Measurements from ENCODE around the gene MEST.

The MEST gene

GRCh38 chr7:130471974-130472373 is 19.9 kb upstream of the MEST start:
- no peaks in the 10 kb centered on the region for H3K9me3 ChIP-seq
- H3K4me1 ChIP-seq: no peaks in the 10 kb centered on the region
- no peak overlapping the region for H3K4me3 ChIP-seq (ENCODE audit: low read depth, low read length)
- no peaks in the 10 kb centered on the region; the same call in 1 of the 2 replicates for H3K27me3 ChIP-seq
- no peak for TF ChIP-seq CTCF (IDR thresholded peaks at IDR 0.05; ENCODE audit: low read depth, low read length)
- H3K36me3 ChIP-seq: no peaks in the 10 kb centered on the region
- DNase-seq: no peak

- Histone ChIP-seq H3K27me3 (no peaks in the 10 kb centered on the region; the same call in 1 of the 2 replicates), H3K4me1 (no peaks in the 10 kb centered on the region), H3K4me3 (ENCODE audit: low read depth, low read length) (no peak overlapping the region), H3K9me3 (no peaks in the 10 kb centered on the region; the same call in 1 of the 2 replicates), H3K36me3 (no peaks in the 10 kb centered on the region)
- no peak for DNase-seq
- no peak for TF ChIP-seq CTCF (IDR thresholded peaks at IDR 0.05; ENCODE audit: low read depth, low read length)
Measured at GRCh38 chr7:130473289-130473688, 18.6 kb upstream of the MEST start.

GRCh38 chr7:130473876-130474275 is 18.0 kb upstream of the MEST start:
- no peak for TF ChIP-seq CTCF (IDR thresholded peaks at IDR 0.05; ENCODE audit: low read depth, low read length)
- no peaks in the 10 kb centered on the region for H3K4me1 ChIP-seq
- no peaks in the 10 kb centered on the region; the same call in 1 of the 2 replicates for H3K9me3 ChIP-seq
- H3K36me3 ChIP-seq: no peaks in the 10 kb centered on the region
- H3K27me3 ChIP-seq: no peaks in the 10 kb centered on the region; the same call in 1 of the 2 replicates
- no peak for DNase-seq
- H3K4me3 ChIP-seq (ENCODE audit: low read depth, low read length): no peak overlapping the region

- no peak for TF ChIP-seq CTCF (IDR thresholded peaks at IDR 0.05; ENCODE audit: low read depth, low read length)
- Histone ChIP-seq H3K27me3 (no peaks in the 10 kb centered on the region), H3K9me3 (no peaks in the 10 kb centered on the region; the same call in 1 of the 2 replicates), H3K4me1 (no peaks in the 10 kb centered on the region), H3K36me3 (no peaks in the 10 kb centered on the region), H3K4me3 (ENCODE audit: low read depth, low read length) (no peak overlapping the region)
- no peak for DNase-seq
Measured at GRCh38 chr7:130475776-130476175, 16.1 kb upstream of the MEST start.

GRCh38 chr7:130476297-130477150 is 15.4 kb upstream of the MEST start:
- Histone ChIP-seq H3K4me1 (no peaks in the 10 kb centered on the region), H3K36me3 (no peaks in the 10 kb centered on the region), H3K9me3 (no peaks in the 10 kb centered on the region; the same call in 1 of the 2 replicates), H3K4me3 (ENCODE audit: low read depth, low read length) (no peak overlapping the region), H3K27me3 (no peaks in the 10 kb centered on the region)
- DNase-seq: no peak
- TF ChIP-seq CTCF (IDR thresholded peaks at IDR 0.05; ENCODE audit: low read depth, low read length): no peak

- H3K4me3 ChIP-seq (ENCODE audit: low read depth, low read length): no peak overlapping the region
- no peaks in the 10 kb centered on the region for H3K36me3 ChIP-seq
- no peaks in the 10 kb centered on the region for H3K4me1 ChIP-seq
- DNase-seq: no peak
- H3K9me3 ChIP-seq: no peaks in the 10 kb centered on the region; the same call in 1 of the 2 replicates
- H3K27me3 ChIP-seq: no peaks in the 10 kb centered on the region
- no peak for TF ChIP-seq CTCF (IDR thresholded peaks at IDR 0.05; ENCODE audit: low read depth, low read length)
Measured at GRCh38 chr7:130478991-130479390, 12.9 kb upstream of the MEST start.
